ENCODE measurements around the gene HTR6. TPM values are rescaled to one million over a fixed set of nuclear protein-coding genes. Genes with fewer than 3 reads are reported as not detected.

The HTR6 gene
- total RNA-seq, 1 experiment from 2014 or later: not detected

DNA sequence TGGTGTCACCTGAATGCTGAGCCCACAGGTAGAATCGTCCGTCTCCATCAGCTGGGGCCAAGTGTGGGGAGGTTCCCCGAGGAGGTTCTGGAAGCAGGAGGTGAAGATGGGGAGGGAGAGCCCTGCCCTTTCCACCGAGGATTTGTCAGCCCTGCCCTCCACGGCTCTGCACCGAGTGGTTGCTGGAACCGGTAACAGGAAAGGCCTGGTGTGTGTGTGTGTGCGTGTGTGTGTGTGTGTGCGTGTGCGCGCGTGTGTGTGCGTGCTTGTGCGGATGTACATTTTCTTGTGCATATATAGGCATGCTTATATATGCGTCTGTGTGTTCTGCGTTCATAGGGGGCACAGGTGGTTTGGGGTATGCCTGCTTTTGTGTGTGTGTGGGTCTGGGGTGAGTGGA lies 17.0 kb upstream of the HTR6 start:
- peaks cover 35% of the 10 kb centered on the region for H3K4me1 Mint-ChIP-seq (ENCODE audit: low read depth, unreplicated experiment)
- H3K27ac Mint-ChIP-seq (ENCODE audit: unreplicated experiment): no peak overlapping the region
- H3K36me3 Mint-ChIP-seq (ENCODE audit: insufficient read depth, unreplicated experiment): peaks cover 26% of the 10 kb centered on the region
- CTCF ChIA-PET: no interaction called here
- intact Hi-C loops (cut with micrococcal nuclease; ENCODE audit: unreplicated experiment): loop anchor here (5.0 kb wide), 1 partner anchor 160 kb away; the partner anchor contains the start of gene CAPZB
- TF ChIP-seq, protein P1, sequence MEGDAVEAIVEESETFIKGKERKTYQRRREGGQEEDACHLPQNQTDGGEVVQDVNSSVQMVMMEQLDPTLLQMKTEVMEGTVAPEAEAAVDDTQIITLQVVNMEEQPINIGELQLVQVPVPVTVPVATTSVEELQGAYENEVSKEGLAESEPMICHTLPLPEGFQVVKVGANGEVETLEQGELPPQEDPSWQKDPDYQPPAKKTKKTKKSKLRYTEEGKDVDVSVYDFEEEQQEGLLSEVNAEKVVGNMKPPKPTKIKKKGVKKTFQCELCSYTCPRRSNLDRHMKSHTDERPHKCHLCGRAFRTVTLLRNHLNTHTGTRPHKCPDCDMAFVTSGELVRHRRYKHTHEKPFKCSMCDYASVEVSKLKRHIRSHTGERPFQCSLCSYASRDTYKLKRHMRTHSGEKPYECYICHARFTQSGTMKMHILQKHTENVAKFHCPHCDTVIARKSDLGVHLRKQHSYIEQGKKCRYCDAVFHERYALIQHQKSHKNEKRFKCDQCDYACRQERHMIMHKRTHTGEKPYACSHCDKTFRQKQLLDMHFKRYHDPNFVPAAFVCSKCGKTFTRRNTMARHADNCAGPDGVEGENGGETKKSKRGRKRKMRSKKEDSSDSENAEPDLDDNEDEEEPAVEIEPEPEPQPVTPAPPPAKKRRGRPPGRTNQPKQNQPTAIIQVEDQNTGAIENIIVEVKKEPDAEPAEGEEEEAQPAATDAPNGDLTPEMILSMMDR (IDR thresholded peaks at IDR 0.05; ENCODE audit: unreplicated experiment): no peak
- no peak overlapping the region for H3K4me3 Mint-ChIP-seq (ENCODE audit: low read depth, unreplicated experiment)
- no peaks in the 10 kb centered on the region for H3K27me3 Mint-ChIP-seq (ENCODE audit: unreplicated experiment)
- no peaks in the 10 kb centered on the region for H3K9me3 Mint-ChIP-seq (ENCODE audit: low read depth, unreplicated experiment)
- no peak for DNase-seq
- BruUV-seq (replicated peaks): no TSS peak

DNA sequence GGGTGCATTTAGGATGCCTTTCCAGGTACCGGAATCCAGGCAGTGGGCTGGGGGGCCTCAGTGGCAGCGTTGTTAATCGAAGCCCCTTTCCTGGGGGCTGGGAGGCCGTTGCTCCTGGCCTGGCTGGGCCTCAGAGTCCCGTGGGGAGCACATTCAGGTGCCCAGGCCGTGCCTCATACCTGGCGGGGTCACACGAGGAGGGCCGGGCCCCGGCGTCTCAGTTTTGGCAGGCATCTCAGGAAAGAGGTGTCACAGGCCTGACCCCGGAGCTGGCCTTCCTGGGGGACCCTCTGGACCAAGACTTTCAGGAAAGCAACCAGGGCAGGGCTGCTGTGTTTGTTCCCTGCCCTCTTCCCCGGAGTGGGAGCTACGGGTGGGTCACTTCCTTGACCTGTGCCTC lies 16.4 kb upstream of the HTR6 start:
- H3K4me3 Mint-ChIP-seq (ENCODE audit: low read depth, unreplicated experiment): no peak overlapping the region
- intact Hi-C loops (cut with micrococcal nuclease; ENCODE audit: unreplicated experiment): loop anchor here (5.0 kb wide), 1 partner anchor 161 kb away; the partner anchor contains the start of gene CAPZB
- DNase-seq: no peak
- TF ChIP-seq, protein P1 (IDR thresholded peaks at IDR 0.05; ENCODE audit: unreplicated experiment): no peak
- no peaks in the 10 kb centered on the region for H3K9me3 Mint-ChIP-seq (ENCODE audit: low read depth, unreplicated experiment)
- peaks cover 29% of the 10 kb centered on the region for H3K4me1 Mint-ChIP-seq (ENCODE audit: low read depth, unreplicated experiment)
- BruUV-seq (replicated peaks): no TSS peak
- no peaks in the 10 kb centered on the region for H3K27me3 Mint-ChIP-seq (ENCODE audit: unreplicated experiment)
- CTCF ChIA-PET: interaction anchor here (0.5 kb wide), 1 partner anchor 978 kb away, joined by 5 read pairs; no protein-coding TSS in a partner anchor
- H3K36me3 Mint-ChIP-seq (ENCODE audit: insufficient read depth, unreplicated experiment): peaks cover 24% of the 10 kb centered on the region
- H3K27ac Mint-ChIP-seq (ENCODE audit: unreplicated experiment): no peak overlapping the region

- DNase-seq: no peak
- Mint-ChIP-seq H3K4me3 (ENCODE audit: low read depth, unreplicated experiment) (no peak overlapping the region), H3K4me1 (ENCODE audit: low read depth, unreplicated experiment) (peaks cover 27% of the 10 kb centered on the region), H3K27me3 (ENCODE audit: unreplicated experiment) (no peaks in the 10 kb centered on the region), H3K9me3 (ENCODE audit: low read depth, unreplicated experiment) (no peaks in the 10 kb centered on the region), H3K36me3 (ENCODE audit: insufficient read depth, unreplicated experiment) (peaks cover 19% of the 10 kb centered on the region), H3K27ac (ENCODE audit: unreplicated experiment) (no peak overlapping the region)
- BruUV-seq (replicated peaks): no TSS peak
- TF ChIP-seq, protein P1 (IDR thresholded peaks at IDR 0.05; ENCODE audit: unreplicated experiment): no peak
- intact Hi-C loops (cut with micrococcal nuclease; ENCODE audit: unreplicated experiment): loop anchor here (5.0 kb wide), 1 partner anchor 161 kb away; the partner anchor contains the start of gene CAPZB
- CTCF ChIA-PET: interaction anchor here (0.5 kb wide), 1 partner anchor 979 kb away, joined by 5 read pairs; no protein-coding TSS in a partner anchor
Measured at GRCh38 chr1:19648689-19649088, 16.0 kb upstream of the HTR6 start.

DNA sequence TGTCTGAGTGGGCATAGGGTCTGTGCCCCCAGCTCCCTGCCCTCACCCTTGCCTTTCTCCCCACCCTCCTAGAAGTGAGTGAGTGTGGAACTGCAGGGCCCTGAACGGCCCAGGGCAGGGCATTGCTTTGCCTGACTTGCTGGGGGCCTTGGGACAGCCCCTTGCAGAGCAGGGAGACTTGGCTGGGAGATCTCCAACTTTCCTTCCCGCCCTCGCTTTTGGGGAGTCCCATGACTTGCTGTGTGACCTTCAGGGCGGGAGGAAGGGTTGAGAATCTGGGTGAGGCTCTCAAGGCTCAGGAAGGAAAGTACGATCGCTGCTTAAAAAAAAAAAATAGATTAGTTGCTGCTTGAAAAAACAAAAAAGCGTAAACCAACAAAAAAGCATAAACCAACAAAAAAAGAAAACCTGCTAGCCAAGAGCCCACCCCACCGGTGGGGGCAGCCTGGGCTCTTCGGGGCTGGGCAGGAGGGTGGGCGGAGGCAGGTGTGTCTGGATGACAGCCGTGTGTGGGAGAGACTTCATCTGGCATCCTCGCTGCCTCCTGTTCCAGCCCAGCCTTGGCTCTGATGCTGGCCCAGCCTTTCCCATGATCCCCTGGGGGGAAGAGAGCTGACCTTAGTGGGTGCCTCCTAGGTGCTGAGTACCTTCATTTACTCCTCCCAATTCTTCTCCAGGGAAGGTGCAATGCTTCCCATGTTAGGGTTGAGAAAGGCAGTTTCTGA lies 14.1 kb upstream of the HTR6 start:
- intact Hi-C loops (cut with micrococcal nuclease; ENCODE audit: unreplicated experiment): no loop called here
- peaks cover 5% of the 10 kb centered on the region for H3K36me3 Mint-ChIP-seq (ENCODE audit: insufficient read depth, unreplicated experiment)
- H3K9me3 Mint-ChIP-seq (ENCODE audit: low read depth, unreplicated experiment): no peaks in the 10 kb centered on the region
- no peak overlapping the region for H3K4me3 Mint-ChIP-seq (ENCODE audit: low read depth, unreplicated experiment)
- peaks cover 27% of the 10 kb centered on the region for H3K4me1 Mint-ChIP-seq (ENCODE audit: low read depth, unreplicated experiment)
- TF ChIP-seq, protein P1 (IDR thresholded peaks at IDR 0.05; ENCODE audit: unreplicated experiment): no peak
- H3K27me3 Mint-ChIP-seq (ENCODE audit: unreplicated experiment): no peaks in the 10 kb centered on the region
- CTCF ChIA-PET: no interaction called here
- BruUV-seq (replicated peaks): no TSS peak
- DNase-seq: no peak
- H3K27ac Mint-ChIP-seq (ENCODE audit: unreplicated experiment): no peak overlapping the region
